GOT3 (cell line): ENCODE measurements around the gene C2orf42.
"Not testable (repeated sequence)": the region's sequence is repeated elsewhere in the genome, so short reads cannot be mapped to it uniquely, and the experiment has no call there.

Experiments
- DNase-seq: peaks from one replicate; lab custom pipeline; 2025; ENCODE audit warnings: mixed read lengths; lab: John Stamatoyannopoulos, UW

The C2orf42 gene

DNA sequence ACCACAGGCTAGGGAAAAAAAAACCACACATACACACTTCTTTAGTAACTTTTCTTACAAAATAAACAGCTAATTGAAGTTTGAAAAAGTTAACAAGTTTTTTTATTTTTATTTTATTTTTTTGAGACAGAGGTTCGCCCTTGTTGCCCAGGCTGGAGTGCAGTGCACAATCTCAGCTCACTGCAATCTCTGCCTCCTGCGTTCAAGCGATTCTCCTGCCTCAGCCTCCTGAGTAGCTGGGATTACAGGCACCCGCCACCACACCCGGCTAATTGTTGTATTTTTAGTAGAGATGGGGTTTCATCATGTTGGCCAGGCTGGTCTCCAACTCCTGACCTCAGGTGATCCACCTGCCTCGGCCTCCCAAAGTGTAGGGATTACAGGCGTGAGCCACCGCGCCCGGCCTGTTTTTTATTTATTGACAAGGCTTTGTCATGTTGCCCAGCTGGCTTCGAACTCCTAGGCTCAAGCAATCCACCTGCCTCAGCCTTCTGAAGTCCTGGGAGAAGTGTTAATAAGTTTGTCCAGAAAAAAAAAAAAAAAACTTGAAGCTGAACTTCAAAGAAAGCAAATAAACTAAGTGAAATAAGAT is 21.1 kb downstream of the C2orf42 start:
- not testable (repeated sequence) for DNase-seq

DNA sequence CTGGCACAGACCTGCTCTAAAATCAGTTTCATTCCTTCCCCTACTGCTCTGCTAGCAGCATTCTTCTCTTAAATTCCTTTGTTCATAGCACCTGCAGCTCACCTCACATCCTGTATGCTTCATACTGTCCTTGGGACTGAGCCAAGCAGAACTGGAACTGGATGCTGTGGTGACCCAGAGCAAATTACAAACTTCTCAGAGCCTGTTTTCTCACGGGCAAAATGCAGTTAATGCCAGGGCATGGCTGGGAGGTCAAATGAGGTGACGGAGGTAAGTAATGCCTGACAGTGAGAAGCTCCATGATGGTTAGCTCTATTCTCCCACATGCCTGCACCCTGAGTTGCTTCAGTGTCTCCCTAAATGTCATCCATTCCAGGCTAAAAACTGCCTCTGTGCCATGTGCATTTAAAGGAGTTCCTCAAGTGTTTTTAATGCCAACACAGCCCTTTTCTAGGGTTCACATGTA is 29.7 kb downstream of the C2orf42 start:
- no peak for DNase-seq

DNA sequence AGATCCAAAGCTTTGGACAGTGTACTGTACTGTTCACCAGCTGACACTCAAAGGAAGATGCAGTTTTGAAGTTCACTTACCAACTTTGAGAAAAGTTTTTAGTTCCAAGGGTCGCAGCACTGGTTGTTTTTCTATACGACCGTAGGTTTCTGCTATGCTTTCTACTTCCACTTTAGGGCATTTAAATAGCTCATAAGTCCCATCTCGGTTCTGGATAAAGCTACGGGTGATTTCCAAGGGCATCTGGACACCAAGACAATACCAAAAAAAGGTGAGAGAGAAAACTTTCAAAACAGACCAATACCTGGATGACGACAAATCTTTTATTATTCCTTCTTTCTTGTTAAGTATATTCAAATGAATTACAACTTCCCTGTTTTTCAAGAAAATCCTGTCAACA is 30.3 kb downstream of the C2orf42 start:
- DNase-seq: no peak

DNA sequence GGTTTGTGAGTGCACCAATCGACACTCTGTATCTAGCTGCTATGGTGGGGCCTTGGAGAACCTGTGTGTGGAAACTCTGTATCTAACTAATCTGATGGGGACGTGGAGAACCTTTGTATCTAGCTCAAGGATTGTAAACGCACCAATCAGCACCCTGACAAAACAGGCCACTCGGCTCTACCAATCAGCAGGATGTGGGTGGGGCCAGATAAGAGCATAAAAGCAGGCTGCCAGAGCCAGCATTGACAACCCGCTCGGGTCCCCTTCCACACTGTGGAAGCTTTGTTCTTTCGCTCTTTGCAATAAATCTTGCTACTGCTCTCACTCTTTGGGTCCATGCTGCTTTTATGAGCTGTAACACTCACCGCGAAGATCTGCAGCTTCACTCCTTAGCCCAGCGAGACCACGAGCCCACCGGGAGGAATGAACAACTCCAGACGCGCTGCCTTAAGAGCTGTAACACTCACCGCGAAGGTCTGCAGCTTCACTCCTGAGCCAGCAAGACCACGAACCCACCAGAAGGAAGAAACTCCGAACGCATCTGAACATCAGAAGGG is 41.6 kb downstream of the C2orf42 start:
- not testable (repeated sequence) for DNase-seq

DNA sequence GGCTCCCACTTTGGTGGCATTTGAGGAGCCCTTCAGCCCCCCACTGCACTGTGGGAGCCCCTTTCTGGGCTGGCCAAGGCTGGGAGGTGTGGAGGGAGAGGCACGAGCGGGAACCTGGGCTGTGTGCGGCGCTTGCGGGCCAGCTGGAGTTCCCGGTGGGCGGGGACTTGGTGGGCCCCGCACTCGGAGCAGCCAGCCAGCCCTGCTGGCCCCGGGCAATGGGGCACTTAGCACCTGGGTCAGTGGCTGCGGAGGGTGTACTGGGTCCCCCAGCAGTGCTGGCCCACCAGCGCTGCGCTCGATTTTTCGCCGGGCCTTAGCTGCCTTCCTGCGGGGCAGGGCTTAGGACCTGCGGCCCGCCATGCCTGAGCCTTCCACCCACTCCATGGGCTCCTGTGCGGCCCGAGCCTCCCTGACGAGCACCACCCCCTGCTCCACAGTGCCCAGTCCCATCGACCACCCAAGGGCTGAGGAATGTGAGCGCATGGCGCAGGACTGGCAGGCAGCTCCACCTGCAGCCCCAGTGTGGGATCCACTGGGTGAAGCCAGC is 42.5 kb downstream of the C2orf42 start:
- DNase-seq: not testable (repeated sequence)

DNA sequence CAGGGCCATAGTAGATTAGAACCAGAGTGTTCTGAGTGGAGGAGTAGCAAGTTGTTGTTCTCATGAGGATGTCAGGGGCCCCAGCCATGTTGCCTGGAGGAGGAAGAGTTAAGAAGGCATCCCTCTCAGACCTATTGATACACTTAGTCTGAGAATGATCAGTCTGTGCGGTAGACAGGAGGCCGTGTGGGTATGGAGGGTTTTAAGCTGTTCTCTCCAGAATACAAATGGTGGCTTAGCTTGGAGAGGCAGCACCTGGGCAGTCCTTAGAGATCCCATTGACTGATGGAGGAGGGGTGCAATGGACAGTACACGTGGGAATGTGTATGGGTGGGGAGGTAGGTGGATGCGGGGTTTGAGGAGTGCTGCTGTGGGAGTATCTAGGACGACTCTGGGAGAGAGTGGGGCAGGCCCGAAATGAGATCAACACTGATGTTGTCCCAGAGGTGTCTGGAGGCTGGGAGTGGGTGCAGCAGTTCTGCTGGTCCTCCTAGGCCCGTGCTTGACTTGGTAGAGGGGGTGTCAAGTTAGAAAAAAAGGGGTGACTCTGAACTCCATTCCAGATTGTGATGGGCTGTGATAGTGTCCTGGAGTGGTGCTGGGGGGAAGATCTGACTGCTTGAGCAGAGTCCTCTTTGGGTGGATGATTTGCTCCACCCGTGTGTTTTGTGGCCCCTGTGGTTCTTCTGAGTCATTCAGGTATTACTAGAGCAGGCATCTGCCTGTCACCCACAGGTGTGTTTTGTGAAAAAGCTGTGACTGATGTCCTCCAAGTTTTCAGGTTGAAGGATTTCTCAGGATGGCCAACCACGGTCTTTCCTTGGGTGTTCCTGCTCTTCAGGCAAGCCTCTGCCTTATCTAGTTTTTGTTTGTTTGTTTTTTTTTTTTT is 44.7 kb downstream of the C2orf42 start:
- no peak for DNase-seq

DNA sequence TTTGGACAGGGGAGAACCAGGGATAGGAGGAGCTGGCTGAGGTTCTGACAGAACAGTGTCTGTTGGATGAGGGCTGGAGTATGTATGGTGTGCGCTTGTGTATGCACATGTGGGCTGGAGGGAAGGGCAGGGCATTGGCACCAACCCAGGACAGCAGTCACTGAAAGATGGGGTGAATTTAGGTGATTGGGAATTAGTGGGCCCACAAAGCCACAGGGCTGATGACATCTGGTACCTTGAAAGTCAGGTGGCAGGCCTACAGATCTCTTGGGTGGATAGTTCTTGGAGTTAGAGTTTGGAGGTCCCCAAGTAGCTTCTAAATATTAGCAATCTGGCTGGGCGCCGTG is 45.7 kb downstream of the C2orf42 start:
- DNase-seq: no peak

DNA sequence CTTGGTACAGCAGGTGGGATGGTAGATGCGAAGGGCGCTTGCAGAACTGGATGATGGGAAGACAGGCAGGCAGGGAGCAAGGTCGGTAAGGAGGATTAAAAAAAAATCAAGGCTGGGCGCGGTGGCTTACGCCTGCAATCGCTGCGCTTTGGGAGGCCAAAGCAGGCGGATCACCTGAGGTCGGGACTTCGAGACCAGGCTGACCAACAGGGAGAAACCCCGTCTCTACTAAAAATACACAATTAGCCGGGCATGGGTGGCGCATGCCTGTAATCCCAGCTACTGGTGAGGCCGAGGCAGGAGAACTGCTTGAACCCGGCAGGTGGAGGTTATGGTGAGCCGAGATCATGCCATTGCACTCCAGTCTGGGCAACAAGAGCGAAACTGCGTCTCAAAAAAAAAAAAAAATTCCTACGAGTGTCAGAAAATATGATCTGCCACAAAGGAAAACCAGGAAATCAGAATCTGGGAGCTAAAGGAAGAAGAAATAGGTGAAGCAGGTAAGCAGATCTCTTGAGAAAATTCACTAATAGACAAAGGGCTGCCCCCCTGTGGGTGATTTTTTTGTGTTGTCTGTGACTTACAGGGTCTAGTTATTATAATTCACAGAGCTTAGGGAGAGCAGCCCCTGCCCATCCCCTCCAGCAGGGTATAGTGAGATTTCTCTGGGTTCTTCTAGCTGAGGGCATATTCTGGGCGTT is 46.2 kb downstream of the C2orf42 start:
- no peak for DNase-seq

DNA sequence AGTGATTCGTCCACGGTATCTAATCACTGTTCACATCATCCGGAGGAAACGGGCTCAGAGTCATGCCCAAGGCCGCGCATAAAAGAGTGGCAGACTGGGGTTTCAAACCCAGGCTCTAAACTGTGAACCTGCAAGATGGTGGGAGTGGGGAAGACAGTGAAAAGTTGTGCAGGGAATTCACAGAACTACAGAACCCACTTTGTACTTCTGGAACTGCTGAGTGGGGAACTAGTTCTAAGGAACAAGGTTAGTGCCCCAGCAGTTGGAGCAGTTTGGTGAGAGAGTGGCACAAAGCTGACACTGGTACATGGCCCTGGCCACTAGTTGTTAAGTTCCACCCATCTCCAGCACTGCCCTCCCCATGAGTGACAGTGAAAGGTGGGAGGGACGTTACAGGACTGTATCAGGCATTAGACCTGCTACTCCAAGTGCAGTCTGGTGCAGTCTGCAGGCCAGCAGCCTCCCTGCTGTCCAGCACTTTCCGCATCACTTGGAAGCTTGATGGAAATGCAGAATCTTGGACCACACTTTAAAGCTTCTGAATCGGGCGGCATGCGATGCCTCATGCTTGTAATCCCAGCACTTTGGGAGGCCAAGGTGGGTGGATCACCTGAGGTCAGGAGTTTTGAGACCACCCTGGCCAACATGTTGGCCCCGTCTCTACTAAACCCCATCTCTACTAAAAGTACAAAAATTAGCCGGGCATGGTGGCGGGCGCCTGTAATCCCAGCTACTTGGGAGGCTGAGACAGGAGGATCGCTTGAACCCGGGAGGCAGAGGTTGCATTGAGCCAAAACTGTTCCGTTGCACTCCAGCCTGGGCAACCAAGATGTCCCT is 47.3 kb downstream of the C2orf42 start:
- DNase-seq: no peak

DNA sequence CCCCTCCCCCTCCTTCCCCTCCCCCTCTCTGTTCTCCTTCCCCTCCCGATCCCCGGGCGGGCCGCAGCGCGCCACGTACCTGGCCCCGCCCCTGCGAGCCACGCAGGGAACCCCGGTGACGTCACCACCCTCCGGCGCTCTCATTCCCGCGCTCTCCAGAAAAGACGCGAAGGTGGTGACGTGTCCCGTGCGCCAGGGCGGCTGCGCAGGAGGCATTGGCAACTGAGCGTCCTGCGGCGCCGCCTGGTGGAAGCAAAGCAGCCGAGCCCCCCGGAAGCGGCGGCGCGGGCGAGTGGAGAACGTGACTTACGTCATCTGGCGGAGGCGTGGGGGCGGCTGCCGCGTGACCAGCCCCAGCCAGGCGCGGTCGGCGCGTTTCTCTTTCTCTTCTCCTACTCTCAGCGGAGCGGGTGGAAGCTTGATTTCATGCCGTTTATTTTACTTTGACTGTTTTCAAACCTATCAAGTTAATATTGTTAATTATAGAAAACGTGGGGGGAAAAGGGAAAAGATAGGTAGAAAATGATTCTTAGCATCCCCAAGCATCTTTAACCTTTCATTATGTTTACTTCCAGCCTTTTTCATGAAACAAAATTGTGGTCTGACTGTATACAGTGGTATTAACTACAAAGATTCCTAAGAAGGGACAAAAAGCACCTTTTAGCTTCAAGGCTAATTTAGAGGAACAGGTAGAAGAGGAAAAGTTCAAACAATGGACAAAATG is 48.1 kb downstream of the C2orf42 start:
- peak; percentile 97 for DNase-seq

DNA sequence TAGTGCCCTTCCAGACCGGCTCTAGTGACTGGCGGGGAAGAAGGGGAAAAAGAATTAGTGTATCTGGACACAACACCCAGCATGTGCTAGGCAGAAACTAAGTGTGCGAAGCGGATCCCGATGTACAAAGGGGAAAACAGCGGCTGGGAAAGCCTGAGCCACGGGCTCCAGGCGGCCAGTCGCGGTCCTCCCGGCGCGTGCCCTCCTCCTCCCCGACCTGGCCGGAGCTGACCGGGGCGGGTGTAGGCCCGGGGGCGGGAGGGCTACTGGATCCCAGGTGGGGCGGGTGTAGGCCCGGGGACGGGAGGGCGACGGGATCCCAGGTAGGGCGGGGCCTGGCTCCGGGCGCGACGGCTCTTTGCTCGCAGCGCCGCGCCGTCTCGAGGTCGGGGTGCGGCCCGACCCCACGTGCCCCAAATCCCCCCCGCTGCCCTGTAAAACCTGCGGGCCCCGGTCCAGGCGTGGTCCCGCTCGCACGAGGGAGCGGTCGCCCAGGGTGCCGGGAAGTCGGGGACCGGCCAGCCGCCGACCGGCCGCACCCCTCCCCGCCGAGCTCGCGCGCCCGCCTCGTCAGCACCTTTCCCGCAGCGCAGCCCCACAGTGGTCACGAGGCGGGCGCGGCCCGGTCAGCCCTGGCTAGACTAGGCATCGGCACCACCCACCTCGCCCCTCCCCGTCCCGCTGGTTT is 48.8 kb downstream of the C2orf42 start:
- DNase-seq: no peak

DNA sequence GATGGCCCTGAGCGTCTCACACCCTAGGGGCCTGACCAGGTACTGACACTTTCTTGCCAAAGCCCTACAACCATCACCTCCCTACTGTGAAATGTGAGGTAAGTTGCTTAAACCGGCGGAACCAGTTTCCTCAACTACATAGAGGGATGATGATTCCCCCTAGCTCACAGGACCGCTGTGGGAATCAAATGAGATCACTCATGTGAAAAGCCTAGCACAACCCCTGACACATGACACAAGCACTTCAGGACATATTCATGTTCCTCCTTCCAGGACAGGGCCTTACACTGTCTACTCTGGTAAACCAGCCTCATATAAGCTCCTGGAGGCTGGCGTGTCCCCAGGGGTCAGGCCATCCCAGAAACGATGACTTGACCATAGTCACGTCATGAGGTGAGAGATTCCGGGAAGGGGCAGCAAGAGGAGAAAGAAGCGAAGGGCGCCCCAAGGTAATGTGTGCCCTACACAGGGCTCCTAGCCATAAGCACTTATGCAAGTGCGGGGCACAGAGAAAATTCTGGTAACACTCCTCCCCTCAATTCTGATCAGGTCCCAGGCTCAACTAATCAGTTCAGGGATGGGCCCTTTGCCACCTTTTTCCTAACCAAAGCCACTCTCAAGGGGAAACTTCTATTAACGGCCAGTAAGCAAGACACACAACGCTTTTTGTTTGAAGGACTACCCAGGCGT is 49.5 kb downstream of the C2orf42 start:
- DNase-seq: no peak

DNA sequence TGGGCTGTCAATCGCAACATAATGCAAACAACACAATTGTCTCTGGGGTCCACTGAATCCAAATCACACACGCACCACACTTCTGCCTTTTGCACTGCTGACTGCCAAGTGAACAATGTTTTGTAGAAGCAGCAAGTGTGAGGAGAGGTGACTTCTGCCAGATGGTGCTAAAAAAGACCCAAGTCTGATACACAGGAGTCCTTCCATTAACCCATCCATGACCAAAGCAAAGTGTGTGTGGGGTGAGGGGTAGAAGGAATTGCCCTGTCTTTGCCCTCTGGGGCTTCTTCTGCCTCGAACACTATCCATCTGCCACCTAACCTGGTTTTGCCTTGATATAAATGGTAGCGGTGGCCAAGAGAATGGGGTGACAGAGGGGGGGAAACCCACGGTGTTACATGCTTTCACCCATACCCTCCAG is 50.0 kb downstream of the C2orf42 start:
- DNase-seq: no peak

DNA sequence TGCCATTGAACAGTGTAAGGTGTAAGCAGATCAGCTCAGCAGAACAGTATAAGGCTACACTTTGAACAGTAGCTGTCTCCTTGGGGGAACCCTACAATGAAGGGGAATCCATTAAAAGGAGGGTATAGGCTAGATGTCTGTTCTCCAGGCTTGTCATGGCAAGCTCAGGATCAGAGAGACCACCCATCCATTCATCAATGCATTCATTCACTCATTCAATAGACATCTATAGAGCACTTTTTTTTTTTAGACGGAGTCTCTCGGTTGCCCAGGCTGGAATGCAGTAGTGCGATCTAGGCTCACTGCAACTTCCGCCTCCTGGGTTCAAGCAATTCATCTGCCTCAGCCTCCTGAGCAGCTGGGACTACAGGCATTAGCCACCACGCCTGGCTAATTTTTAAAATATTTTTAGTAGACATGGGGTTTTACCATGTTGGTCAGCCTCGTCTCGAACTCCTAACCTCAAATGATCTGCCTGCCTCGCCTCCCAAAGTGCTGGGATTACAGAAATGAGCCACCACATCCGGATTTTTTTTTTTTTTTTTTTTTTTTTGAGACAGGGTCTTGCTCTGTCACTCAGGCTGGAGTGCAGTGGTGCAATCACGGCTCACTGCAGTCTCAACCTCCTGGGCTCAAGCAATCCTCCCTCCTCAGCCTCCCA is 56.4 kb downstream of the C2orf42 start:
- not testable (repeated sequence) for DNase-seq

DNA sequence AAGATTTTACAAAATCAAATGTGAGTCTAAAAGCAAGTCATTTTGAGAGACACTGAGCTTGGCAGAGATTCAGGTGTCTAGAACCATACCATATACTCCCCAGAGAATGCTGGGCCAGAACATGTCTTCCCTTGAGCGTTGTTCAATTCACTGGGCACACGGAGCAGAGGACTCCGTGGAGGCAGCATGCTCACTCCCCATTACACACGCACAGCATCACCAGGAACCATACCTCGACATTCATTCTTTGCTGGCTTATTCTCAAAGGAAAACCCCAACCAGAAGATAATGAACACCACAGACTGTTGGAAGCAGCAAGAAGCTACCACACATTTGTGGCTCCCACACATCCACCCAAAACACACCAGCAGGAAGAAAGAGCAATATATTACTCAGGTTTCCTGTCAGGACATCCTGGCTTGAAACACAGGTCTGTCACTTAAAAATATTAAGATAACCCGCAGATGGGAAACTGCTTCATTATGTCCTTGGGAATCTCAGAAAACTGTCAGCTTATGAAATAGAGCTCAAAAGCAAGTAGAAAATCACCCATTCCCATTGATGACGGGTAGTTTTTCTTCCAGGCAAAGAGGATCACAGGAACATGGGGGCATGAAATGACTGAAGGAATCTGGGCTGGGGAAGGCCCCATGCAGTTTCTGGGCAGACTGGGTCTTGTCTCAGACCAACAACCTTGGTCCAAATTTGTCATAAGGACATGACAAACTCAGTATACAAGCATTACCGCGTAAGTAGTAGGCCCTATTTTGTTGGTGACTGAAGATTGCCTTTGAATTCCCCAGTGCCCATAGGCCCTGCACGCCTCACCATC is 57.1 kb downstream of the C2orf42 start:
- no peak for DNase-seq

DNA sequence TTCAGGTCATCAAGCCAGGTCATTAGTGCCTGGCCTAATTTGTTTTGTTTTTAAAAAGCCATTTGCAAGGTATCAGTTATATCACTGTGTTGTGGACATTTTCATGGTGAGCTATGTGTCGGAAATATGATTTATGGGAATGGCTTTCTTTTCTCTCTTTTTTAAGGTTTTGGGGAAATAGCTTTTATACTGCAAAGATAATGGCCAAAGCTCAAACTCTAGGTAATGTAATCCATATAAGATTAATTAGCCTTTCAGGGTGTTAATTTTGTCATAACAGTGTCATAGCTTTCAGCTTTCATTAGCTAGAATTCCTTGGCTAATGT is 57.7 kb downstream of the C2orf42 start:
- no peak for DNase-seq

DNA sequence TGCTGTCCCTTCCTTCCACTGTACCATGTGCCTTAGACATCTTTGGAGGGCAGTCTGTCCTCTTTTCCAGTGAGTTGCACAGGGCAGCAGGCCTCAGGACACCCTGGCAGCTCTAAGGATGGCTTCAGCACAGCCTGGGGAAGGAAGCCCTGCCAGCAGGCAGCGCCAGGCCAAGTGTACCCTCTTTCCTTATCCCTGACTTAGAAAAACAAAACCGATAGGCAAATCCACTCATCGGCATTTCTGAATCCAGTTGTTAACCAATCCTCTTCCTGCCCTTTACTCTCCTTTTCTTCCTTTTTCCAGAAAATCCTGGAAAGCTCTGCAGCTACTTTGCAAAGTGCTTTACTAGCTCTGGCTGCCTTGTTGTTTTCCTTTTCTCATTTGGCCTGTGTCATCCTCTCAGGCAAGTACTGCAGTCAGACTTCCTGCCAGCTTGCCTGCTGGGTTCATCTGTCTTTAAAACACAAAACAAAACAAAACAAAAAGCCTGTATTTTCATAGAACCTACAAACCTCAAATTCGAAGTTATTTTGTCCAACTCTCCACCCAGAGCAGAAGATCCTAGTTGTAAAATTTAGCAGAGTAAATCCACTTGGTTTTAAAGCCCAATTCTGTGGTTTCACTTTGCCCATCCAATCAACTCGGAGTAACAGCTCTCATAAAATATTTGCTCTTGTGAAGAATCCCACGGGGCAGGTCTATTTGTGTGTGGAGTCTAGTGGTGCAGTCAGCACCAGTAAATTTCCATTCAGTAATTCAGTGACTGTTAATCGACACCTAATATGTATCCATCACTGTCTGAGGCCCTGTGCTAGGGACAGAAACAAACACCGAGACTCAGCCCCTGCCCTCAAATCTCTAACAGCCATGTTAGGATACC is 58.3 kb downstream of the C2orf42 start:
- no peak for DNase-seq
